HG03460 (cell line): ENCODE data around the gene ADIG.

ENCODE experiments used
- ATAC-seq: cut with Tn5 transposase; IDR thresholded peaks from one replicate; pipeline ENCODE4 v1.9.1; 2021; ENCODE audit not compliant: unreplicated experiment

The ADIG gene

GRCh38 chr20:38581013-38581412 lies at the start of gene ADIG:
TSS of gene ADIG (plus strand) at chr20:38581197. CDS start at chr20:38581251, 54 bp downstream.
- ATAC-seq: no peak

- no peak for ATAC-seq
Measured at GRCh38 chr20:38534756-38535155, 46.2 kb upstream of the ADIG start.

- ATAC-seq: no peak
Measured at GRCh38 chr20:38536310-38536709, 44.7 kb upstream of the ADIG start.

- no peak for ATAC-seq
Measured at GRCh38 chr20:38537176-38537575, 43.8 kb upstream of the ADIG start.

- no peak for ATAC-seq
Measured at GRCh38 chr20:38538789-38539188, 42.2 kb upstream of the ADIG start.

GRCh38 chr20:38543014-38543906 lies 37.7 kb upstream of the ADIG start:
- no peak for ATAC-seq

- no peak for ATAC-seq
Measured at GRCh38 chr20:38545771-38546170, 35.2 kb upstream of the ADIG start.

- no peak for ATAC-seq
Measured at GRCh38 chr20:38547288-38548085, 33.5 kb upstream of the ADIG start.

GRCh38 chr20:38548356-38549083 lies 32.5 kb upstream of the ADIG start:
- no peak for ATAC-seq

- no peak for ATAC-seq
Measured at GRCh38 chr20:38550274-38550673, 30.7 kb upstream of the ADIG start.

GRCh38 chr20:38551056-38551626 lies 29.9 kb upstream of the ADIG start:
- no peak for ATAC-seq

GRCh38 chr20:38554986-38555385 lies 26.0 kb upstream of the ADIG start:
- ATAC-seq: no peak

GRCh38 chr20:38555395-38555794 lies 25.6 kb upstream of the ADIG start:
- ATAC-seq: no peak

GRCh38 chr20:38557174-38557573 lies 23.8 kb upstream of the ADIG start:
- ATAC-seq: no peak

GRCh38 chr20:38558596-38559360 lies 22.2 kb upstream of the ADIG start:
- no peak for ATAC-seq

GRCh38 chr20:38559764-38560163 lies 21.2 kb upstream of the ADIG start:
- no peak for ATAC-seq

- no peak for ATAC-seq
Measured at GRCh38 chr20:38563802-38564431, 17.1 kb upstream of the ADIG start.

- ATAC-seq: no peak
Measured at GRCh38 chr20:38564680-38565079, 16.3 kb upstream of the ADIG start.

- ATAC-seq: no peak
Measured at GRCh38 chr20:38566036-38566598, 14.9 kb upstream of the ADIG start.
